Neuronal stem cell (in vitro differentiated cells): ENCODE results near the gene CFAP210.

Source experiments
- DNase-seq: peaks from one replicate; pipeline ENCODE4 v3.0.0-alpha.2; 2013; ENCODE audit warnings: low spot score
- H2AFZ ChIP-seq: one replicate; pipeline ENCODE4 v1.6.1; 2013; ENCODE audit warnings: mild to moderate bottlenecking, low read length, inconsistent platforms
- H2AK5ac ChIP-seq: 2 replicates; pipeline ENCODE4 v1.6.1; 2013; ENCODE audit warnings: low read depth, mild to moderate bottlenecking, inconsistent platforms, low read length, moderate library complexity, mixed read lengths
- H2BK120ac ChIP-seq: 2 replicates; pipeline ENCODE4 v1.6.1; 2013; ENCODE audit warnings: low read depth, mild to moderate bottlenecking, inconsistent platforms, low read length, moderate library complexity, mixed read lengths
- H2BK12ac ChIP-seq: one replicate; pipeline ENCODE4 v1.6.1; 2013; ENCODE audit warnings: low read length, inconsistent platforms
- H2BK15ac ChIP-seq: 2 replicates; pipeline ENCODE4 v1.6.1; 2013; ENCODE audit warnings: mild to moderate bottlenecking, low read length, inconsistent platforms, mixed read lengths
- H2BK5ac ChIP-seq: one replicate; pipeline ENCODE4 v1.6.1; 2013; ENCODE audit warnings: inconsistent platforms, mild to moderate bottlenecking, low read length, moderate library complexity
- H3K14ac ChIP-seq: one replicate; pipeline ENCODE4 v1.6.1; 2013; ENCODE audit warnings: low read length, inconsistent platforms
- H3K18ac ChIP-seq: 2 replicates; pipeline ENCODE4 v1.6.1; 2013; ENCODE audit warnings: low read length, inconsistent platforms
- H3K23ac ChIP-seq: 2 replicates; pipeline ENCODE4 v1.6.1; 2013; ENCODE audit warnings: low read depth, mild to moderate bottlenecking, mixed read lengths, low read length, inconsistent platforms; ENCODE audit not compliant: poor library complexity
- H3K27ac ChIP-seq: replicated peaks from 3 replicates; pipeline ENCODE4 v1.5.1; 2013; ENCODE audit warnings: low read length, inconsistent platforms
- H3K27me3 ChIP-seq, 3 experiments: 2 replicates each; pipeline ENCODE4 v1.6.1; 2013; ENCODE audit warnings: low read length in 3 of 3, mild to moderate bottlenecking in 2 of 3, inconsistent platforms in 1 of 3, low read depth in 1 of 3, mixed read lengths in 1 of 3, moderate library complexity in 1 of 3; ENCODE audit not compliant: control insufficient read depth in 3 of 3, insufficient read depth in 3 of 3
- H3K36me3 ChIP-seq, 2 donors: replicated peaks in 1 of 2; 2 replicates each; pipeline ENCODE4 v1.6.1; 2013; ENCODE audit warnings: low read length in 2 of 2; ENCODE audit not compliant: control insufficient read depth in 2 of 2, insufficient read depth in 2 of 2
- H3K4ac ChIP-seq: 2 replicates; pipeline ENCODE4 v1.6.1; 2013; ENCODE audit warnings: inconsistent platforms, mild to moderate bottlenecking, low read length, moderate library complexity
- H3K4me1 ChIP-seq, 2 donors: 1 replicate in 1 of 2; 2 replicates in 1 of 2; pipeline ENCODE4 v1.6.1; 2013; ENCODE audit warnings: low read length in 2 of 2, low read depth in 1 of 2; ENCODE audit not compliant: control insufficient read depth in 2 of 2, insufficient read depth in 1 of 2
- H3K4me2 ChIP-seq: one replicate; pipeline ENCODE4 v1.6.1; 2013; ENCODE audit warnings: mild to moderate bottlenecking, low read length, inconsistent platforms; ENCODE audit not compliant: insufficient read depth, poor library complexity, severe bottlenecking
- H3K4me3 ChIP-seq, 2 donors: 2 replicates each; pipeline ENCODE4 v1.5.1; 2013; ENCODE audit warnings: low read length in 2 of 2, mild to moderate bottlenecking in 2 of 2, inconsistent platforms in 1 of 2, moderate library complexity in 1 of 2
- H3K79me1 ChIP-seq: one replicate; pipeline ENCODE4 v1.6.1; 2013; ENCODE audit warnings: low read depth, mild to moderate bottlenecking, inconsistent platforms, low read length, moderate library complexity
- H3K9ac ChIP-seq: one replicate; pipeline ENCODE4 v1.6.1; 2013; ENCODE audit warnings: mild to moderate bottlenecking, low read depth, low read length, inconsistent platforms; ENCODE audit not compliant: poor library complexity
- H3K9me3 ChIP-seq, 2 donors: replicated peaks in 1 of 2; 2 replicates each; pipeline versions ENCODE3 to v1.6.1; 2013; ENCODE audit warnings: low read length in 2 of 2, mild to moderate bottlenecking in 2 of 2, inconsistent platforms in 1 of 2, low read depth in 1 of 2, mixed read lengths in 1 of 2, moderate library complexity in 1 of 2; ENCODE audit not compliant: control insufficient read depth in 2 of 2, insufficient read depth in 1 of 2
- H4K8ac ChIP-seq: one replicate; pipeline ENCODE4 v1.6.1; 2013; ENCODE audit warnings: low read depth, mild to moderate bottlenecking, inconsistent platforms, low read length, moderate library complexity
- H4K91ac ChIP-seq: one replicate; pipeline ENCODE4 v1.6.1; 2013; ENCODE audit warnings: low read length, low read depth, mild to moderate bottlenecking, inconsistent platforms; ENCODE audit not compliant: poor library complexity
- WGBS, 2 donors: extraction: QIAGEN DNeasy Blood & Tissue Kit; methylation state at CpG; one replicate each; pipeline ENCODE4 v1.1.7; 2013; ENCODE audit warnings: missing lambda C conversion rate in 2 of 2, mixed read lengths in 1 of 2; ENCODE audit not compliant: insufficient read length in 2 of 2, insufficient replicate concordance in 1 of 2; ENCODE audit errors: extremely low coverage in 2 of 2; 5-methylcytosine and 5-hydroxymethylcytosine counted together

Gene CFAP210

GRCh38 chr2:169649278-169649677, 44.9 kb downstream of the CFAP210 start:
- H3K9ac ChIP-seq = no peak overlapping the region
- no peaks in the 10 kb centered on the region for H3K9me3 ChIP-seq
- no peak overlapping the region for H4K91ac ChIP-seq
- no peak overlapping the region for H2AFZ ChIP-seq
- H2BK12ac ChIP-seq = no peak overlapping the region
- H3K23ac ChIP-seq = no peak overlapping the region
- no peak overlapping the region for H3K4ac ChIP-seq
- H3K14ac ChIP-seq = no peak overlapping the region
- H3K4me2 ChIP-seq = no peak overlapping the region
- H3K18ac ChIP-seq = no peak overlapping the region
- no peaks in the 10 kb centered on the region for H3K36me3 ChIP-seq
- H3K4me1 ChIP-seq = no peaks in the 10 kb centered on the region
- no peak overlapping the region for H3K4me3 ChIP-seq
- H2AK5ac ChIP-seq = no peak overlapping the region
- no peak overlapping the region for H2BK5ac ChIP-seq
- H4K8ac ChIP-seq = no peak overlapping the region
- WGBS, 2 donors = no CpG with 5 or more reads among the region's 1 CpG
- no peak for DNase-seq
- no peak overlapping the region for H3K27ac ChIP-seq
- H3K79me1 ChIP-seq = no peaks in the 10 kb centered on the region
- no peaks in the 10 kb centered on the region for H3K27me3 ChIP-seq
- H2BK120ac ChIP-seq = no peak overlapping the region
- H2BK15ac ChIP-seq = no peak overlapping the region

GRCh38 chr2:169647496-169647895, 46.7 kb downstream of the CFAP210 start:
- Histone ChIP-seq H3K36me3 (no peaks in the 10 kb centered on the region), H3K23ac (no peak overlapping the region), H3K4me2 (no peak overlapping the region), H2BK12ac (no peak overlapping the region), H4K91ac (no peak overlapping the region), H3K4ac (no peak overlapping the region), H3K9me3 (no peaks in the 10 kb centered on the region), H2AK5ac (no peak overlapping the region), H2BK120ac (no peak overlapping the region), H2BK15ac (no peak overlapping the region), H2AFZ (no peak overlapping the region), H3K79me1 (no peaks in the 10 kb centered on the region), H3K18ac (no peak overlapping the region), H2BK5ac (no peak overlapping the region), H4K8ac (no peak overlapping the region), H3K14ac (no peak overlapping the region), H3K4me3 (no peak overlapping the region), H3K9ac (no peak overlapping the region), H3K27me3 (no peaks in the 10 kb centered on the region), H3K27ac (no peak overlapping the region), H3K4me1 (no peaks in the 10 kb centered on the region)
- no peak for DNase-seq
- no CpG with 5 or more reads among the region's 2 CpGs for WGBS, 2 donors

GRCh38 chr2:169644173-169644572, 50.0 kb downstream of the CFAP210 start:
- WGBS, 2 donors = no CpG with 5 or more reads among the region's 3 CpGs

GRCh38 chr2:169641464-169641863, 52.7 kb downstream of the CFAP210 start:
- Histone ChIP-seq H2AK5ac (no peak overlapping the region), H3K4me3 (no peak overlapping the region), H3K4ac (no peak overlapping the region), H3K27me3 (no peaks in the 10 kb centered on the region), H3K18ac (no peak overlapping the region), H3K9me3 (no peaks in the 10 kb centered on the region), H3K36me3 (peaks cover 3 to 45% of the 10 kb centered on the region in 2 donors), H2BK120ac (no peak overlapping the region), H3K9ac (no peak overlapping the region), H2BK12ac (no peak overlapping the region), H3K23ac (no peak overlapping the region), H3K27ac (no peak overlapping the region), H3K14ac (no peak overlapping the region), H3K79me1 (no peaks in the 10 kb centered on the region), H4K8ac (no peak overlapping the region), H3K4me2 (no peak overlapping the region), H2AFZ (no peak overlapping the region), H2BK5ac (no peak overlapping the region), H3K4me1 (no peaks in the 10 kb centered on the region), H2BK15ac (no peak overlapping the region), H4K91ac (no peak overlapping the region)
- WGBS, 2 donors = no CpG with 5 or more reads among the region's 2 CpGs
- no peak for DNase-seq

More at GRCh38 chr2:169644173-169644572, 50.0 kb downstream of the CFAP210 start:
- Histone ChIP-seq H2BK5ac (no peak overlapping the region), H3K4me3 (no peak overlapping the region), H3K23ac (no peak overlapping the region), H4K91ac (no peak overlapping the region), H3K27ac (no peak overlapping the region), H3K36me3 (peaks cover 0 to 18% of the 10 kb centered on the region in 2 donors), H3K18ac (no peak overlapping the region), H2BK15ac (no peak overlapping the region), H3K4me2 (no peak overlapping the region), H3K27me3 (no peaks in the 10 kb centered on the region), H3K9me3 (no peaks in the 10 kb centered on the region), H2AFZ (no peak overlapping the region), H2BK120ac (no peak overlapping the region), H3K14ac (no peak overlapping the region), H4K8ac (no peak overlapping the region), H2AK5ac (no peak overlapping the region), H3K79me1 (no peaks in the 10 kb centered on the region), H3K9ac (no peak overlapping the region), H3K4me1 (no peaks in the 10 kb centered on the region), H2BK12ac (no peak overlapping the region), H3K4ac (no peak overlapping the region)
- DNase-seq = no peak
